Tibial nerve (tissue), 3 donors: ENCODE measurements around the gene FSTL4.

Experiments used
- CTCF ChIP-seq, 5 experiments: fragments of 200-600 bp in 3 of 5; fragments of 450-650 bp in 2 of 5; sonication (generic) in 3 of 5; IDR thresholded peaks; one replicate each; pipeline ENCODE4 v1.5.1; 2016 to 2019; ENCODE audit warnings: antibody characterized with exemption in 5 of 5, mild to moderate bottlenecking in 3 of 5, moderate library complexity in 2 of 5
- POLR2A ChIP-seq, 2 donors: fragments of 450-650 bp; IDR thresholded peaks; one replicate each; pipeline ENCODE4 v1.6.1; 2017; ENCODE audit warnings: antibody characterized with exemption in 2 of 2, mild to moderate bottlenecking in 2 of 2, moderate library complexity in 2 of 2

- no peak for TF ChIP-seq CTCF (IDR thresholded peaks at IDR 0.05)
- no peak for TF ChIP-seq POLR2A (IDR thresholded peaks at IDR 0.05)
Measured at GRCh38 chr5:133399247-133399891, 213.0 kb downstream of the FSTL4 start.
